ENCODE results near the gene USP12.

DNA sequence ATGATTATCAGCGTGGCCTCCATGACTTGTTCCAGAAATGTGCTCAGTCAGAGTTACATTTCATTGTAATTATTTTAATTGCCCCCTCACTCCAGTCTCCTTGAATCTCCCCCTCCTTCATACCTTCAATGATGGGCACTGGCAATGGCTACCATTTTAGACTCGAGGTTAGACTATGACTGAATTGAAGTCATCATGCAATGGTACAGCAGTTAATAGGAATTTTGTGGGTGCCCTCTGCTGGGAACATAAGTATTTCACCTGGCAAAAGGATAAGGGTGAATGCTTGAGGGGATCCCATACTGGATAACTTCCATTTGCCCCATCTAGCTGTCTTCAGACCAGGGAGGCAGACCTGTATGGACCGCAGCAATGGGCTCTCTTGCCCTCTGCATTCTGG is 32.2 kb upstream of the USP12 start:
- TF ChIP-seq, protein P1, sequence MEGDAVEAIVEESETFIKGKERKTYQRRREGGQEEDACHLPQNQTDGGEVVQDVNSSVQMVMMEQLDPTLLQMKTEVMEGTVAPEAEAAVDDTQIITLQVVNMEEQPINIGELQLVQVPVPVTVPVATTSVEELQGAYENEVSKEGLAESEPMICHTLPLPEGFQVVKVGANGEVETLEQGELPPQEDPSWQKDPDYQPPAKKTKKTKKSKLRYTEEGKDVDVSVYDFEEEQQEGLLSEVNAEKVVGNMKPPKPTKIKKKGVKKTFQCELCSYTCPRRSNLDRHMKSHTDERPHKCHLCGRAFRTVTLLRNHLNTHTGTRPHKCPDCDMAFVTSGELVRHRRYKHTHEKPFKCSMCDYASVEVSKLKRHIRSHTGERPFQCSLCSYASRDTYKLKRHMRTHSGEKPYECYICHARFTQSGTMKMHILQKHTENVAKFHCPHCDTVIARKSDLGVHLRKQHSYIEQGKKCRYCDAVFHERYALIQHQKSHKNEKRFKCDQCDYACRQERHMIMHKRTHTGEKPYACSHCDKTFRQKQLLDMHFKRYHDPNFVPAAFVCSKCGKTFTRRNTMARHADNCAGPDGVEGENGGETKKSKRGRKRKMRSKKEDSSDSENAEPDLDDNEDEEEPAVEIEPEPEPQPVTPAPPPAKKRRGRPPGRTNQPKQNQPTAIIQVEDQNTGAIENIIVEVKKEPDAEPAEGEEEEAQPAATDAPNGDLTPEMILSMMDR (IDR thresholded peaks at IDR 0.05), result peak in 1 of 5 experiments; percentile 13
- TF ChIP-seq POLR2A (IDR thresholded peaks at IDR 0.05) (no peak), EP300 (IDR thresholded peaks at IDR 0.05) (no peak)

All from tibial nerve (tissue), 4 donors.